Caco-2 (cell line): Measurements from ENCODE around the gene REC8. TPM values are rescaled to one million over a fixed set of nuclear protein-coding genes. Genes with fewer than 3 reads are reported as not detected.

ENCODE experiments used
- BruUV-seq: library from RNA; stranded (reverse); fragments of 400-500 nt; replicated peaks from 2 replicates; lab custom pipeline; 2021; lab: Mats Ljungman, UMichigan
- CTCF ChIA-PET: fragments of 300-600 bp; sonication (Branson Sonifier 250); formaldehyde crosslinking; loops from one replicate; lab custom pipeline; 2022; ENCODE audit warnings: antibody characterized with exemption; lab: Charles Lee
- POLR2A ChIA-PET: fragments of 300-600 bp; sonication (Branson Sonifier 250); formaldehyde crosslinking; loops from one replicate; lab custom pipeline; 2022; ENCODE audit warnings: antibody characterized with exemption; lab: Charles Lee
- DNase-seq, 2 experiments: peaks; one replicate each; pipeline versions ENCODE4 v3.0.0 to v3.0.0-alpha.2; 2020 to 2022
- H3K27me3 ChIP-seq: replicated peaks from 2 replicates; pipeline ENCODE4 v1.6.0; 2011; ENCODE audit warnings: low read length; ENCODE audit not compliant: control insufficient read depth, insufficient read depth
- H3K36me3 ChIP-seq: 2 replicates; pipeline ENCODE4 v1.5.1; 2011; ENCODE audit warnings: low read length; ENCODE audit not compliant: control insufficient read depth, insufficient read depth
- H3K4me1 ChIP-seq: fragments of 250-450 bp; sonication (Bioruptor Pico); 2 replicates; pipeline ENCODE4 v1.5.1; 2020; ENCODE audit warnings: mild to moderate bottlenecking
- H3K4me3 ChIP-seq: 2 replicates; pipeline ENCODE4 v1.5.1; 2011; ENCODE audit warnings: low read depth, mild to moderate bottlenecking, control low read depth, low read length
- H3K9me3 ChIP-seq: fragments of 250-450 bp; sonication (Bioruptor Pico); 2 replicates; pipeline ENCODE4 v1.5.1; 2020; ENCODE audit warnings: mild to moderate bottlenecking, moderate library complexity
- H3K27ac Mint-ChIP-seq: one replicate; pipeline ENCODE4 v1.8.0; 2022; ENCODE audit warnings: mixed read lengths; ENCODE audit not compliant: unreplicated experiment
- H3K27me3 Mint-ChIP-seq: one replicate; pipeline ENCODE4 v1.8.0; 2022; ENCODE audit warnings: mixed read lengths; ENCODE audit not compliant: insufficient read depth, unreplicated experiment
- H3K36me3 Mint-ChIP-seq: one replicate; pipeline ENCODE4 v1.8.0; 2022; ENCODE audit warnings: mild to moderate bottlenecking, mixed read lengths; ENCODE audit not compliant: insufficient read depth, unreplicated experiment
- H3K4me1 Mint-ChIP-seq: one replicate; pipeline ENCODE4 v1.8.0; 2022; ENCODE audit warnings: low read depth, mixed read lengths; ENCODE audit not compliant: unreplicated experiment
- H3K4me3 Mint-ChIP-seq: one replicate; pipeline ENCODE4 v1.8.0; 2022; ENCODE audit warnings: mild to moderate bottlenecking, moderate library complexity, mixed read lengths; ENCODE audit not compliant: unreplicated experiment
- H3K9me3 Mint-ChIP-seq: one replicate; pipeline ENCODE4 v1.8.0; 2022; ENCODE audit warnings: mixed read lengths; ENCODE audit not compliant: unreplicated experiment
- intact Hi-C: fragments of 100-400 bp; cut with micrococcal nuclease; formaldehyde crosslinking; loops from one replicate; pipeline ENCODE4 v1.10.0; 2022; ENCODE audit not compliant: unreplicated experiment
- total RNA-seq: library from RNA; stranded (reverse); gene quantifications from 2 replicates; pipeline ENCODE4 v1.2.3, GENCODE V29; 2022
- TF ChIP-seq, protein P1 (sequence below), 2 experiments: fragments of 200-600 bp in 1 of 2; IDR thresholded peaks; 1 replicate in 1 of 2; 2 replicates in 1 of 2; pipeline versions ENCODE4 v1.5.1 to v1.8.0; 2011 to 2022; ENCODE audit warnings: antibody characterized with exemption in 1 of 2, control low read depth in 1 of 2, inconsistent platforms in 1 of 2, low read depth in 1 of 2, low read length in 1 of 2, mild to moderate bottlenecking in 1 of 2, moderate library complexity in 1 of 2; ENCODE audit not compliant: insufficient read depth in 1 of 2, severe bottlenecking in 1 of 2, unreplicated experiment in 1 of 2

Gene REC8
- total RNA-seq, 1 experiment from 2014 or later: 8.4 TPM

DNA sequence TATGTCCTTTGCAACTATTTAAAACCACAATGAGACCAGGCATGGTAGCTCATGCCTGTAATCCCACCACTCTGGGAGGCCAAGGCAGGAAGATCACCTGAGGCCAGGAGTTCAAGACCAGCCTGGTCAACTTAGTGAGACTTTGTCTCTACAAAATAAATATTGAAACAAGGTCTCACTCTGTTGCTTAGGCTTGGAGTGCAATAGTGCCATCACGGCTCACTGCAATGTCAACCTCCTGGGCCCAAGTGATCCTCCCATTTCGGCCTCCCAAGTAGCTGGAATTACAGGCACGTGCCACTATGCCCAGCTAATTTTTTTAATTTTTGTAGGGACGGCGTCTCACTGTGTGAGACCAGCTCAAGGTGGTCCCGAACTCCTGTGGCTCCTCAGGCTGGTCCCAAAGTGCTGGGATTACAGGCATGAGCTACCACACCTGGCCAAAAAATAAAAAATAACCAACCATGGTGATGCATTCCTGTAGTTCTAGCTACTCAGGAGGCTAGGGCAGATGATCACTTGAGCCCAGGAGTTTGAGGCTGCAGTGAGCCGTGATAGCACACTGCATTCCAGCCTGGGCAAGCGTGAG lies 42.4 kb upstream of the REC8 start:
- Mint-ChIP-seq H3K27me3 (no peaks in the 10 kb centered on the region), H3K4me1 (no peaks in the 10 kb centered on the region), H3K27ac (no peak overlapping the region), H3K9me3 (no peaks in the 10 kb centered on the region), H3K4me3 (no peak overlapping the region), H3K36me3 (no peaks in the 10 kb centered on the region)
- ChIA-PET CTCF (no interaction called here), POLR2A (no interaction called here)
- no TSS peak for BruUV-seq
- DNase-seq: no peak
- TF ChIP-seq, protein P1, sequence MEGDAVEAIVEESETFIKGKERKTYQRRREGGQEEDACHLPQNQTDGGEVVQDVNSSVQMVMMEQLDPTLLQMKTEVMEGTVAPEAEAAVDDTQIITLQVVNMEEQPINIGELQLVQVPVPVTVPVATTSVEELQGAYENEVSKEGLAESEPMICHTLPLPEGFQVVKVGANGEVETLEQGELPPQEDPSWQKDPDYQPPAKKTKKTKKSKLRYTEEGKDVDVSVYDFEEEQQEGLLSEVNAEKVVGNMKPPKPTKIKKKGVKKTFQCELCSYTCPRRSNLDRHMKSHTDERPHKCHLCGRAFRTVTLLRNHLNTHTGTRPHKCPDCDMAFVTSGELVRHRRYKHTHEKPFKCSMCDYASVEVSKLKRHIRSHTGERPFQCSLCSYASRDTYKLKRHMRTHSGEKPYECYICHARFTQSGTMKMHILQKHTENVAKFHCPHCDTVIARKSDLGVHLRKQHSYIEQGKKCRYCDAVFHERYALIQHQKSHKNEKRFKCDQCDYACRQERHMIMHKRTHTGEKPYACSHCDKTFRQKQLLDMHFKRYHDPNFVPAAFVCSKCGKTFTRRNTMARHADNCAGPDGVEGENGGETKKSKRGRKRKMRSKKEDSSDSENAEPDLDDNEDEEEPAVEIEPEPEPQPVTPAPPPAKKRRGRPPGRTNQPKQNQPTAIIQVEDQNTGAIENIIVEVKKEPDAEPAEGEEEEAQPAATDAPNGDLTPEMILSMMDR (IDR thresholded peaks at IDR 0.05; ENCODE audit: insufficient read depth in 1 of 2, low read depth in 1 of 2, low read length in 1 of 2, severe bottlenecking in 1 of 2, unreplicated experiment in 1 of 2): no peak
- H3K4me1 ChIP-seq: no peaks in the 10 kb centered on the region
- no peak overlapping the region for H3K4me3 ChIP-seq
- H3K9me3 ChIP-seq: no peaks in the 10 kb centered on the region
- H3K36me3 ChIP-seq: no peaks in the 10 kb centered on the region
- no peaks in the 10 kb centered on the region for H3K27me3 ChIP-seq
- intact Hi-C loops: no loop called here

GRCh38 chr14:24130380-24130716 lies 41.5 kb upstream of the REC8 start, which contains the start of gene FITM1:
FITM1 (plus strand) TSS chr14:24130659; CDS start chr14:24131564, 905 bp downstream.
- ChIA-PET CTCF (no interaction called here), POLR2A (no interaction called here)
- Histone ChIP-seq H3K4me1 (no peaks in the 10 kb centered on the region; the same call in 1 of the 2 replicates), H3K9me3 (no peaks in the 10 kb centered on the region), H3K27me3 (no peaks in the 10 kb centered on the region), H3K36me3 (no peaks in the 10 kb centered on the region), H3K4me3 (no peak within 1 kb of the TSS)
- Mint-ChIP-seq H3K9me3 (no peaks in the 10 kb centered on the region), H3K27me3 (no peaks in the 10 kb centered on the region), H3K4me3 (no peak within 1 kb of the TSS), H3K4me1 (peaks cover 5% of the 10 kb centered on the region), H3K36me3 (no peaks in the 10 kb centered on the region), H3K27ac (no peak within 1 kb of the TSS)
- no peak for DNase-seq
- BruUV-seq: no TSS peak
- intact Hi-C loops: no loop called here
- TF ChIP-seq, protein P1 (IDR thresholded peaks at IDR 0.05; ENCODE audit: insufficient read depth in 1 of 2, low read depth in 1 of 2, low read length in 1 of 2, severe bottlenecking in 1 of 2, unreplicated experiment in 1 of 2): no peak

- Mint-ChIP-seq H3K4me3 (no peak overlapping the region), H3K36me3 (no peaks in the 10 kb centered on the region), H3K4me1 (peaks cover 7% of the 10 kb centered on the region), H3K27me3 (no peaks in the 10 kb centered on the region), H3K27ac (no peak overlapping the region), H3K9me3 (no peaks in the 10 kb centered on the region)
- Histone ChIP-seq H3K4me1 (no peaks in the 10 kb centered on the region; the same call in 1 of the 2 replicates), H3K27me3 (no peaks in the 10 kb centered on the region), H3K9me3 (no peaks in the 10 kb centered on the region), H3K36me3 (no peaks in the 10 kb centered on the region), H3K4me3 (no peak overlapping the region)
- TF ChIP-seq, protein P1 (IDR thresholded peaks at IDR 0.05; ENCODE audit: insufficient read depth in 1 of 2, low read depth in 1 of 2, low read length in 1 of 2, severe bottlenecking in 1 of 2, unreplicated experiment in 1 of 2): no peak
- BruUV-seq: no TSS peak
- CTCF ChIA-PET: interaction anchor here (0.6 kb wide), 1 partner anchor 10 kb away, joined by 3 read pairs; the partner anchor contains the start of gene EMC9
- intact Hi-C loops: no loop called here
- POLR2A ChIA-PET: no interaction called here
- no peak for DNase-seq
These were observed 40.9 kb upstream of the REC8 start for GRCh38 chr14:24130717-24131548.
